Measurements from ENCODE around the gene ADCYAP1. TPM values are rescaled to one million over a fixed set of nuclear protein-coding genes. Genes with fewer than 3 reads are reported as not detected.

Gene ADCYAP1
- total RNA-seq, 1 donor from 2014 or later: not detected

GRCh38 chr18:908758-909724 is 4.4 kb downstream of the ADCYAP1 start:
- ATAC-seq (peak; percentile 16), DNase-seq (ENCODE audit: low spot score) (no peak)

- ATAC-seq: no peak
- no peak for DNase-seq (ENCODE audit: low spot score)
Observed at GRCh38 chr18:910247-910646, 5.6 kb downstream of the ADCYAP1 start.

GRCh38 chr18:911025-911424 is 6.4 kb downstream of the ADCYAP1 start:
- DNase-seq (ENCODE audit: low spot score): no peak
- ATAC-seq: no peak

- DNase-seq (ENCODE audit: low spot score) (no peak), ATAC-seq (no peak)
Observed at GRCh38 chr18:911486-911885, 6.8 kb downstream of the ADCYAP1 start.

DNA sequence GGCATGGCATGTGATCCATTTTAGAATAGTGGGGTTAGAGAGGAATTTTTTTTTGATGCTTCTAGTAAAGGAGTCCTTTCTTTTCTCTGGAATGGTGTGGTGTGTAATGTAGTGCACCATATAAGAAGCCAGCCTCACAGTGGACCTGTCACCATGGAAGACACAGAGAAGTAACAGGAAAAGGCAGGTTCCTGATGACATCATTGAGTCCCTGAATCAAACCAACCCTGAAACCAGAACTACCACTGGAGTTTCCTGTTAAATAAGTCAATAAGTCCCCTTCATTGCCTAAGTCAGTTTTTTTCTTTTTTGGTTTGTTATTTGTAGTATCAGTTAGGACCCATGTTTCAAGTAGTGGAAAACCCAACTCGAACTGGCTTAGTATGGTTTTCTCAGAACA is 11.9 kb downstream of the ADCYAP1 start:
- ATAC-seq: no peak
- DNase-seq (ENCODE audit: low spot score): no peak

DNA sequence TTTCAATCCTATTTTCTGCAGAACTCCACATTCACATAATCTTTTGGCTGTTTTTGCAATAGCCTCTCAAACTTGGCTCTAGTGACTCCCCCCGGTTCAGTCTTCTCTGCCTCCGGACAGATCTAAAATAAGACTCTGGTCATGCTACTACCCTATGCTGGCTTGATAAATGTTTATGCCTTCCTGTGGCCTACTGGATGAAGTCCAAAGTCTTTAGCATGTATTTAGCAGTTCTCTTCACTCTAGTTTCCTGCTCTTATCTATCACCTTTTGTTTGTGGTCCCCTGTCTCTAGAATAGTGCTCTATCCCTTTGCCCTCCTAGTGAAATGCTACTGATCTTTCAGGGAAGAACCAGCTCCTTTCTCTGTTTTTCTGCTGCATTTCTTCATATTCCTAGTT is 14.4 kb downstream of the ADCYAP1 start:
- ATAC-seq (no peak), DNase-seq (ENCODE audit: low spot score) (no peak)

DNA sequence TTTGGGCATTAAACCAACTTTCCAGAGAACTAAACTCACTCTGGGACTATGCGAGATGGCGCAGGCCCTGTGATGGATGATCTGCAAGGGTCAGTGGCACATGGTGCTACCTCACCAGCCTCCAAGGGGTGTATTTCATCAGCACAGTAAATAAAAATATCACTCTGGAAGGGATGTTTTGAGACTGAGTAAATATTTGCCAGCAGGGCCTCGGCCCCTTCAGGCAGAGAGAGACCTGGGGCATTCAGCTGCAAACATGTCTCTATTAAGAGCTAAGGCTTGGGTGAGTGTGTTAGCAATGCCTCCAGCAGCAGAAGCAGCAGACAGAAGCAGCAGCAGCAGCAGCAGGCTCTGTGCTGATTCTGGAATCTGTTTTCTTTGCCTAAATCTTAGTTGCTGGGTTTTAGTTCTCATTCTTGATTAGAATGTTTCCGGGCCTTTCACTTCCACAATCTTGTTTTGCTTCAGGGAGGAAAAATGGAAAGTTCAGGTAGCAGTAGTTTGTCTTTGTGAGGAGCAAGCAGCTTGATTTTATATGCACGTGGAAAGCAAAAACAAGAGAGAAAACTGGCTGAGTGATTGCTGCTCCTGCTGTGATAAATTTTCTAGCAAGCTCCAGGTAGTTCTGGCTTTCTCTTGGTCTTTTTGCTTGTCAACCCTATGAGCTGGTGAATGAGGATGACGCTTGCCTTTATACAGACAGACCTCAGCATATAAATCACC is 18.6 kb downstream of the ADCYAP1 start:
- no peak for DNase-seq (ENCODE audit: low spot score)
- ATAC-seq: no peak

GRCh38 chr18:924987-925386 is 20.3 kb downstream of the ADCYAP1 start:
- no peak for ATAC-seq

GRCh38 chr18:926946-927345 is 22.3 kb downstream of the ADCYAP1 start:
- DNase-seq (ENCODE audit: low spot score): no peak
- ATAC-seq: no peak

More at GRCh38 chr18:924987-925386, 20.3 kb downstream of the ADCYAP1 start:
- DNase-seq (ENCODE audit: low spot score): no peak

GRCh38 chr18:933082-933481 is 28.4 kb downstream of the ADCYAP1 start:
- ATAC-seq: no peak

GRCh38 chr18:934518-935133 is 30.0 kb downstream of the ADCYAP1 start:
- no peak for ATAC-seq
- DNase-seq (ENCODE audit: low spot score): no peak

More at GRCh38 chr18:933082-933481, 28.4 kb downstream of the ADCYAP1 start:
- DNase-seq (ENCODE audit: low spot score): no peak

DNA sequence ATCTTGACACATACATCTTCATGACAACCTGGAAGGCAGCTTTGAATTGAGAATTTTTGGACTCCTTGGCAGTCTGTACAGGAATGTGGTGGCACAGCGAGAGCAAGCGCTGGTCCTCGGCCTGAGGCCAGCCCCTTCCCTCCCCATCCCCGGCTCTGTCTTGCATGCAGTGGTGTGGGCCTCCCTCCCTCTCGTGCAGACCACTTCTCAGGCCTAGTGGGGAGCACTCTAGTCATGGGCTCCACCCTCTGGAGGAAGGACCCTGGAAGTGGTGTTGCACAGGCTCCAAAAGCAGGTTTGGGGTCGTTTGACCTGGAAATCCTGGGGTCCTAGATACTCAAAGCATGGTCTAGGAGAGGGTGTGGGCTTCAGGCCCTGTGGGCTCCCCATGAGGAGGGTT is 32.3 kb downstream of the ADCYAP1 start:
- ATAC-seq: no peak

DNA sequence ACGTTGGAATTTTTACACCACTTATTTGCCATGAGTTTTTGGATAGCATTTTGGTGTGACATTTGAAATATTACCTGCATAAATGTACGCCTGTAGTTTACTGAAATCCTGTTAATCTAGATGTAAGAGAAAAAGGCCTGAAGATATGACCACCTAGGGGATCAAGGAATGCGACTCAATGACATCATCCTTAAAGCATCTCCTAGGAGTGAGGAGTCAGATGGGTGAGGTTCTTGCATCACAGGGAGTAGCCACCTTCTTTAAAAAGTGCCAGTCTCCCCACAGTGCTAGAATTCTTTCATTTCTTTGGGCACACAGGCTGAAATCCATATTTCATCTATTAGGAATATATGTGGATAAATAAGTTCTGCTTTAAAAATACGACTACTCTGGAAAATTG is 34.5 kb downstream of the ADCYAP1 start:
- no peak for ATAC-seq
- no peak for DNase-seq (ENCODE audit: low spot score)

More for the DNA sequence above, 32.3 kb downstream of the ADCYAP1 start:
- DNase-seq (ENCODE audit: low spot score): no peak

GRCh38 chr18:939958-940357 is 35.3 kb downstream of the ADCYAP1 start:
- ATAC-seq (no peak), DNase-seq (ENCODE audit: low spot score) (no peak)

DNA sequence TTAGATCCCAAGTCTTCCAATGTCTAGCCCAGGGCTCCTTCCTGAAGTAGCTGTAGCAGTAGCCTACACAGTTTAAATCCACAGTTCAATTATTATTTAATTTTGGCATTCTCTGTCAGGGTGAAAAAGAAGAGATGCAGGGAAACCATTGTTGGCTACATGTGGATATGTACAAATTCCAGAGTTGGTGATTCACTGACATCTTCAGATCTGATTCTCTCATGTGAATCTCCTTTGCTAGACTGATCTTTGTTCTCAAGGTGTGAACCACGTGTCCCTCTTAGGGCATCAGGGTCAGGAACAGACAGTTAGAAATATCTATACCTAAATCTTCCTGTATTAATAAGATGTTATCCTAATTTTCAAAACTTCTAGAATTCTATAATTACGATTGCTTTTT is 36.7 kb downstream of the ADCYAP1 start:
- ATAC-seq (no peak), DNase-seq (ENCODE audit: low spot score) (no peak)

- no peak for ATAC-seq
- DNase-seq (ENCODE audit: low spot score): no peak
Observed at GRCh38 chr18:944440-944839, 39.8 kb downstream of the ADCYAP1 start.

DNA sequence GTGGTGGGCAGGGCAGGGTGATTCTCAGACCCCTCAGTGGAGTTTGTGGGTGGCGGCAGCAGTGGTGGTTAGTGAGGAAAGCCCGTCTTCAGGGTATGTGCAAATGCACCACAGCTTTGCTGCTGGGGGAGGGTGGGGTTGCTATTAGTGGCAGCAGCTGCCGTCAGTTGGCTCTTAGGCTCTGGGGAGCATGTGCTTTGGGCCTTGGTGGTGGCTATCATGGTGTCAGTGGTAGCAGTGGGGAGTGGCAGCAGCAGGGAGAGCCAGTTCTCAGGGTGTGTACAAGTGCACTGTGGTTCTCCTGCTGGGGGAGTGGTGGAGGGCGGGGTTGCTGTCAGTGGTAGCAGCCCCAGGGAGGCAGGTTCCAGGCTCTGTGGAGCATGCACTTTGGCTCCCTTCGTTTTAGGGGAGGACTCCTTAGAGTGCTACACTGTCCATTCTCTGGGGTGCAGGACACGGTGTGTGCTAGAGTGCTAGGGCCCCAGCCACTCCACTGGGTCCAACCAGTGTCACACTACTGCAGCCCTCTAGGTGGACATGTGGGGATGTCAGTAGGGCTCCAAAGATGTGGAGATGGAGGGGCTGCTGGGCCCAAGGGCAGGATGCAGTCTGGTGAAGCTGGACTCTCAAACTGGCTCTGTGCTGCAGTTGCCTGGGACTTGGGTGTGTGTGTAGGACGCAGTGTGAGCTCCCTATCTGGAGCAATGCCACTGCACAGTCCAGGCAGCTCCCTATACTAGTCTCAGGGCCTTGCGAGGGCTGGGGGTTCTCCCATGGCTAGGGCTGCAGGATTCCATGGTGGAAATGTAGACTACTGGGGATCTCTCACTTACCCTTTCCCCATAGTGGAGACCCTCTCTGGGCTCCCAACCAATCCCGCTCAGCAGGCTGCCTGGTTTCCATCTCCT is 45.3 kb downstream of the ADCYAP1 start:
- DNase-seq (ENCODE audit: low spot score): no peak
- ATAC-seq: no peak

DNA sequence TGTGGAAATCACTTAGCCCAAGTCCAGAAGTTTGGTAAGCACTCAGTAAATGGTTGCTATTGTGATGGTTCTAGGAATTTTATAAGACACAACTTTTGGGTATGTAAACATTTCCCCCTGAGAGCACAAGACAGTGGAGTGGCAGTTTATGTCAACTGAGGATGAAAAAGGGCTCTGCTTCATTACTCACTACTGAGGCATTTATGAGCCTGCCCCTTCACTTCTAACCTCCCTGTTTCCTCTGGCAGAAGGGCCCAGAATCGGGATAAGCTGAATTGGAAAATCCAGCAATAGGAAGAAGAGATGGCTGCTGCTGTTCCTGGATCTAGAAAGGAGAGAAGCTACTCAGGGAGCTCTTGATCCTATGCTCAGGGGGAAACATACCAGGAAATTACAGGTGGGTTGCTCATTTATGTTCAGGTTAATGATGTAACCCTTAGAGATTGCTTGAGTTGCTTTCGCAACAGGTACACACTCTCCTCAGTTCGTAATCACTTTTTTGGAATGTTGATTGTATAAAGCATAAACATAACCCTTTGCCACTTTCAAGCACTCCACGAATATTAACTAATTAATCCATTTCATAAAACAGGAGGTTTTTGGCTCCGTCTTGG is 46.3 kb downstream of the ADCYAP1 start:
- DNase-seq (ENCODE audit: low spot score) (no peak), ATAC-seq (no peak)

GRCh38 chr18:955384-956066 is 50.9 kb downstream of the ADCYAP1 start:
- ATAC-seq (no peak), DNase-seq (ENCODE audit: low spot score) (no peak)

Measured in left lobe of liver (tissue), 2 donors.